GM12891 (cell line): ENCODE data around the gene RPS24.

Experiments used
- PAX5 ChIP-seq: IDR thresholded peaks from 2 replicates; pipeline ENCODE4 v1.6.1; 2011; ENCODE audit warnings: low read length, moderate library complexity, mild to moderate bottlenecking; ENCODE audit not compliant: insufficient read depth, severe bottlenecking
- POLR2A ChIP-seq: IDR thresholded peaks from 2 replicates; pipeline ENCODE4 v1.6.1; 2011; ENCODE audit warnings: low read depth, low read length, control low read depth
- POLR2AphosphoS5 ChIP-seq: IDR thresholded peaks from 2 replicates; pipeline ENCODE4 v1.6.1; 2011; ENCODE audit warnings: low read depth, low read length, control low read depth
- POU2F2 ChIP-seq: IDR thresholded peaks from 2 replicates; pipeline ENCODE4 v1.6.1; 2011; ENCODE audit warnings: low read depth, mild to moderate bottlenecking, control low read depth, low read length, moderate library complexity
- SPI1 ChIP-seq: IDR thresholded peaks from 2 replicates; pipeline ENCODE4 v1.6.1; 2011; ENCODE audit warnings: low read depth, low read length, control low read depth
- TAF1 ChIP-seq: IDR thresholded peaks from 2 replicates; pipeline ENCODE4 v1.6.1; 2011; ENCODE audit warnings: low read depth, low read length, control low read depth

GRCh38 chr10:78019264-78019663, 14.4 kb upstream of the RPS24 start:
- TF ChIP-seq POLR2A (no peak), TAF1 (no peak), SPI1 (no peak), POLR2AphosphoS5 (no peak), PAX5 (no peak), POU2F2 (no peak)
